ENCODE measurements around the gene MACROD2.
A peak's percentile ranks its signal among the peaks of the same experiment; 100 is the strongest.

The MACROD2 gene

DNA sequence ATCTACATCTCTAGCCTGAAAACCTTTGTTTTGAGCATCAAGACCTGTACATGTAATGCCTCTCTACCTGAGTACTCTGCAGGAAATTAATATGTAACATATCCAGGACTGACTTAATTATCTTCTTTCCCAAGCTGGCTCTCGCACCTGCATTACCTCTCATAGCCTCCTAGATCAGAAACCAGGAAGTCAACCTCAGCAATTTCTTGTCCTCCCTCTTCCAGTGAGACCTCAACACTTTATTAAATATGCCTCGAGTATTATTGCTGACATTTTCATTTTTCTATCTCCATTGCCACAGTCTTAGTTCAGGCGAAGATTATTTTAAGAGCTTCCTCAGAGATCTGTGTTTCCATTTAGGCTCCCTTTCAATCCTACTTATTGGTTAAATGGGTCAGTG is 69.0 kb downstream of the MACROD2 start:
- DNase-seq = no peak

DNA sequence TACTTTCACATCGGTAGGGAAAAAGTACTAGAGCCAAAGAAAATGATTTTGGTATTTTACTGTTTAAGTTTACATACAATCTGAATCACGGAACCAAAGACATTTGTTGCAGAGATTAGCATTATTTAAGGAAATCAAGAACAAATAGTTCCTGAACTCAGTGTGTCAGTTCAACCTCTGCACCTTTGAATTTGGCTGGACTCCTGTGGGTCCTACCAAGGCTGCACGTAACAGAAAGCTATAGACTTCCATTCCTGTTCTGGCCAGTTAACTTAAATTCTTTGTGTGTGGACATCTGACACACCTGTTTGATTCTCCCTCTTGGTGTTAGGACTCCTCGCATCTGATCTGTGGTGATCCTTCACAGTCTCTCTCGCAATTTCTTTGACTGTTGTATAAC is 69.6 kb downstream of the MACROD2 start:
- no peak for DNase-seq

DNA sequence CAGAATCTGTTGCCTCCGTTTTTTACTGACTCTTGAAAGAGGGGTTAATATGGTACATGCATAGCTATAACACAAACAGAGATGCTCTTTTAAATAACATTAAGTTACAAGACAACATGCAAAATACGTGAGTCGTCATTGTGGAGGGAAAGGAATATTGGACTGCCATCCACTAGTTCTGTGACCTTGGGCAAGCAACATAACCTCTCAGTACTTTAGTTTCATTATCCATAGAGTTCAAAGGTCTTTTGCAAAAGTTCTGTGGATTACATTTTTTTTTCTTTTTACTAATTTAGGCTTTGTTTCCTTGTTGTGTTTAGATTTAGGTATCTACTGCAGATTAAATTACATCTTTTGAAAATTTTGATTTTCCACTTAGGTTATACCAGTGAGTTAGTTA is 70.5 kb downstream of the MACROD2 start:
- DNase-seq = no peak

DNA sequence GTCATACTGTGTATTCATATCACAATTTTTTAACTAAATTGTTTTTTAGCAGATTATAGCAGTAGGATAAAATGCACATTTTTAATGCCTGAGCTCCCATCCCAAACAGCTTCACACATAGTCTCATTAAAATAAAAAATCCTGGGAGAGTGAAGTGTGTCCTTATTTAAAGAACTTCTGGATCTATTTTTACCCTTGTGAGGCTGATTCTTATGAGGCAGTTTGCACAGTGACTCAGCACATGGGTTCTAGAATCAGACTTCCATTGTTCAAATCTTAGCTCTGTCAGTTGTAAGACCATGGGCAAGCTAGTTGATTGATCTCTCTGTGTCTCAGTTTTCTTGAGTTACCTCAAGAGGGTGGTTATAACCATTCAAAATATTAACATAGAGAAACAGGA is 72.3 kb downstream of the MACROD2 start:
- DNase-seq = no peak

DNA sequence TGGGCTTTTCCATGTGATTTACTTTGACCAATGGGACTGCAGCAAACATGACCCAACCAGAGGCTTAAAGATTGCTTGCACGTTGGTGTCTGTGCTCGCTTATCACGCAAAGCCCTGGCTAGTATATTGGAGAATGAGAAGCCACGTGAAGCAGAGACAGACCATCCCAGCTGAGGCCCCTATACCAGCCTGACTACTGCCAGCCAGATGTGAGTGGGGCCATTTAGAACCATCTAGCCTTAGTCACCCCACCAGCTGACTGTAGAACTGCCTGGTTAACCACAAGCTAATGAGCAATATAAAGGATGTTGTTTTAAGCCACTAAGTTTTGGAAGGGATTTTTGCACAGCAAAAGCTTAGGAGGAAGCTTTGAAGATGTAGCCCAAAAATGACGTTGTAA is 74.5 kb downstream of the MACROD2 start:
- DNase-seq = no peak

DNA sequence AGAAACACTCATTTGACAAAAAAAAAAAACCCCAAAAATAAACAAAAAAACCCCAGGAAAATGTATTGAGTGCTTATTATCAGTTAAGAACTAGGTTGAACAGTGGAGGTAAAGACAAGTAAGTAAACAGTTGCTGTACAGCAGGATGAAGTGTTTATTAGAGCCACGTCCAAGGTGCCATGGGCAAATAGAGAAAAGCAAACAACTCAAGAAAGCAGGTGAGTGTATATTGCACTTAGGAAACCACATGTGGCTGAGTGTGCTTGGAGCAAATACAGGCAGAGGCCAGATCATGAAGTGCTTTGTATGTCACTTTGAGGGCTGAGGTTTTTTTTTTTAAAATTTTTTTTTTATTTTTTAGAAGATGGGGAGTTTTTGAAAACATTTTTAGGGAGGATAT is 98.3 kb downstream of the MACROD2 start:
- DNase-seq = no peak

DNA sequence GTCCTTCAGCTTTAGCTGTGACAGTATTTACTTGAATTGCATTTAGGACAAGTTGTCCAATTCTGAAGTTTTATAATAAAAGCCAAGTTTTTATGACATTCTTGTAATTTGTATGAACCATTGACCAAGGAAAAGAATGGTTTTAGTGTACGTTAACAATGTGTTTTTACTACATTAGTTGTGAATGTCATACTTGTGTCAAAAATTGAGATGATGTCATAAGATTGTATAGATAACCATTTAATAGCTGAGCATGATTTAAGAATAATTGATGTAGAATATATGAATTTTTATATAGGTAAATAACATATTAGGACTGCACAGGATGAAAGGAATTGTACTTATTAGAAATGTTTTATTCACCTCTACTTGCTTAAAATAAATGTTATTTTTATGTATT is 102.9 kb downstream of the MACROD2 start:
- no peak for DNase-seq

DNA sequence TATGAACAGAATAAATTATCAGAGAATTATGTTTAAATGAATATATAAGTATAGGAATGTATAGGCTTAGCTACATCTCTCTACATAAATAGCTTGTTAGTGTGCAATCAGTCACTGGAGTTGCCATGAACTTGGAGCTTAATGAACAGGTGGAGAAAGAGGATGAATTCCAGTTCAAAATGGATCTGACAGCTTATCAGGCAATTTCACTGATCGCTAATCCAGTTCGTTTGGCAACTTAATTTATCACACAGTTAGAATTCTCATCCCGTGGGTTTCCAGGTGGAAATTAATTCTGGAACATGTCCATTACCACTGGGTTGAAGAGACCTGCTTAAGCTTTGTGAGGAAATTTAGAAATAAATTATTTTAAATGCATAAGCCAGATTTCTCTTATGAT is 118.1 kb downstream of the MACROD2 start:
- DNase-seq = no peak

DNA sequence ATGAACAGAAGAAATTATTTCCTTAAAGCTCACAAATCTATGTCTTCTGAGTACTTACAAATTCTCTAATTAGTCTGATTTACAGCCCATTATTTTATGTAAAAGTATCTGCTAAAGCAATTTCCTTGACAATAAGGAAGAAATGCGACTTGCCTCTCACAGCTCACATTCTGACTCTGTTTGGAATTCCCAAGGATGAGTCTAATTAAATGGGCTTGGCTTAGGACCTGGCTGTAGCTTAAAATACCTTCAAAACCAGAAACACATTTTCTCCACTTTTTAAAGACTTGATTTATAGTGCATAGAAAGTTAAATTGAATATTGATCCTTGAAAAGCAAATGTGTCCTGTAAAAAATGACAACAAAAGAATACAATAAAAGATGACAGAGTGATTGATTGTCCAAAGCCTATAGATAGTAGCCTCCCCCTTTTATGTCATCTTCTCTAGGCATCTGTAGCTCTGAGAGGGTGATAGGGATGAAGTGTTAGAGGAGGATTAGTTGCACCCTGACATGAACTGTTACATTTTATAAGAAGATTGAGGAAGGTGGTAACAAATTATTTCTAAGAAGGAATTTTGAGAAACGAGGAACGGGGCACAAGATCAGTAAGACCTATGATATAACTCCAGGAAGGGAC is 118.9 kb downstream of the MACROD2 start:
- no peak for DNase-seq

DNA sequence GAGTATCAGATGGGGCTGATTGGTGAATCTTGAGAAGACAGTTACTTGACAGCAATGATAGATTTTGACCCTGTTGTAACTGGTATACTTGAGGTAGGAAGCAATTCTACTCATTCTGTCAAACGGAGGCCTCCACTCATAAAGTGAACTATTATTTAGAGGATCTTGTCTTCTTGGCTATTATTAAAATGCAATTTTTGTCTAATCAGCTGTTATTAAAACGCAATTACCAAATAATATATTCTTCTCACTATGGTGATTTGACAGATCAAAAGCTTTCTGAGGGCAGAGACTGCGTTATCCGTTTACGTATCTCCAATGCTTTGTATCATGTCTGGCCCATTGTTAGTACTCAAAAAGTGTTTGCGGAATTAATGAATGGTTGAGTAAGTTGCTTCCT is 120.7 kb downstream of the MACROD2 start:
- DNase-seq = no peak

DNA sequence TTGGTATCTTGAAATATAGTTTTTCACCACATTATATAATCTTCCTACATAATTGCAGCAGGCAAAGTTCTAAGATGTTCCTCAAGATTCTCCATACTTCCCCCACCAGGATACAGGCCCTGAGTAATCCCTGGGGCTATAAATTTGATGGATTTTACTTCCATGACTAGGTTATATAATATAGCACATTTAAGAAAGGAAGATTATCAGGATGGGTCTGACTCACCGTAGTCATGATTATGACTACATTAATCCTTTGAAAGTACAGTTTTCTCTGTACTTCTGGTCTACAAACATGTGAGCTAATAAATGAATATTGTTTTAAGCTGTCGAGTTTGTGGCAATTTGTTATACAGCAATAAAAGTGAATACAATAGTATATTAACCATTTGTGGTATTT is 122.5 kb downstream of the MACROD2 start:
- DNase-seq = no peak

DNA sequence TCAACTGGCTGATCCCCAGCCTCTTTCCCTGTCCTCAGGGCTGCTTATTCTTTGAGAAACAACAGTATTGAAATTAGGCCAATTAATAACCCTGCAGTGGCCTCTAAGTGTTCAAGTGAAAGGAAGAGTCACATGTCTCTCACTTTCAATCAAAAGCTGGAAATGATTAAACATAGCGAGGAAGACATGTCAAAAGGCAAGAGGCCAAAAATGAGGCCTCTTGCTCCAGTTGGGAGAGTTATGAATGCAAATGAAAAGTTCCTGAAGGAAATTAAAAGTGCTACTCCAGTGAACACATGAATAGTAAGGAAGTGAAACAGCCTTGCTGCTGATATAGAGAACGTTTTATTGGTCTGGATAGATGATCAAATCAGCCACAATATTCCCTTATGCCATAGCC is 131.5 kb downstream of the MACROD2 start:
- DNase-seq = no peak

DNA sequence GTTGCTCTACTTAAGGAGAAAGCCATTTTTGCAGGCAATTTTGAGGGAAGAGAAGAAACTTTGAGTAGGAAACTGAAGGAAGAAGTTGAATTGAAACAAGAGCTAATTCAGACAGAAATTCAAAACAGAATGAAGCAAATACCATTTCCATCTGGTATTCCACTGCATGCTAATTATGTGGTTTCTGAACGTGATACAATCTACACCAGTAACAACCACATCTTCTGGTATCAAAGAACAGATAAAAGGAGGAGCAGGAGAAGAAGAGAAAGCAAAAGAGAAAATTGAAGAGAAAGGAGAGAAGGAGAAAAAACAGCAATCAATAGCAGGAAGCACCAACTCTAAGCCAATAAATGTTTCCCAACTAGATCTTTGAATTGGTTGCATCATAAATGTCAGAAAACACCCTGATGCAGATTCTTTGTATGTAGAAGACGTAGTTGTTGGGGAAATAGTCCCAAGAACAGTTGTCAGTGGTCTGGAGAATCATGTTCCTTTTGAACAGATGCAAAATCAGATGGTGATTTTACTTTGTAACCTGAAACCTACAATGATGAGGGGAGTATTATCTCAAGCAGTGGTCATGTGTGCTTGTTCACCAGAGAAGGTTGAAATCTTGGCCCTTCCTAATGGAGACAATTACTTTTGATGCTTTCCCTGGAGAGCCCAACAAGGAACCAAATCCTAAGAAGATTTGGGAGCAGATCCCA is 132.4 kb downstream of the MACROD2 start:
- no peak for DNase-seq

DNA sequence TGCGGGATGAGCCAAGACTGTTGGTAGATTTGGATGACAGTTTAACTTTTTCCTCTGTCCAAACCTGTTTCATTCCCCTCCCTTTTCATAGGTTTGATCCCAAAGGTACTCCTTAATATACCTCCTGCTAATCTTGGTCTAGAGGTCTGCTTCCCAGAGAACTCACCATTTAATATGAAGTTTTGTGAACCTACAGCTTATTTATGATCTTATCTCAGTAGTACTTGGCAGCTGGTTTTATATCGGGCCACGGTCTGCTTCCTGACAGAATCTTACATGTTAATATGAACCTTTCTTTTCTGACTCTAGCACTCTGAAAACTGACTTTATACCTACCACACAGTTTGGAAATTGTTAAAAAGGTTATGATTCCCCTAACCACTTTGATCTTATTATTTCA is 138.7 kb downstream of the MACROD2 start:
- no peak for DNase-seq

DNA sequence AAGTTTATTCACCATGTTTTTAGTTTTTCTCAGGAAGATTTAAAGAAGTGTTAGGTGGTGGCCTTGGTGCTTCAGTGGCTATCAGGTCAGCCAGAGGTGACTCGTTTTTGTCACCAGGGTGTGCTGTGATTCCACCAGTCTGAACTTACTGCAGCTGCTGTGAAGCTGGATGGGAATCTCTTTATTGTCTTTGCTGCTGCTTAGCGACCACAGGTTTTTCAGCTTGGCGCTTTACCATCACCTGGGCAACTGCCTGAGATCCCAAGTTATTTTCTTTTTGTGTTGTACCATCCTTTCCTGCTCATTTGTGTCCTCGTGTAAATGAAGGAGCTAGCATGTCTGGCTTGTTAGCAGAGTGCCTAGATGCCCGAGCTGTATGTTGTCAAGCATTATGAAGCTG is 146.9 kb downstream of the MACROD2 start:
- DNase-seq = peak; percentile 63

DNA sequence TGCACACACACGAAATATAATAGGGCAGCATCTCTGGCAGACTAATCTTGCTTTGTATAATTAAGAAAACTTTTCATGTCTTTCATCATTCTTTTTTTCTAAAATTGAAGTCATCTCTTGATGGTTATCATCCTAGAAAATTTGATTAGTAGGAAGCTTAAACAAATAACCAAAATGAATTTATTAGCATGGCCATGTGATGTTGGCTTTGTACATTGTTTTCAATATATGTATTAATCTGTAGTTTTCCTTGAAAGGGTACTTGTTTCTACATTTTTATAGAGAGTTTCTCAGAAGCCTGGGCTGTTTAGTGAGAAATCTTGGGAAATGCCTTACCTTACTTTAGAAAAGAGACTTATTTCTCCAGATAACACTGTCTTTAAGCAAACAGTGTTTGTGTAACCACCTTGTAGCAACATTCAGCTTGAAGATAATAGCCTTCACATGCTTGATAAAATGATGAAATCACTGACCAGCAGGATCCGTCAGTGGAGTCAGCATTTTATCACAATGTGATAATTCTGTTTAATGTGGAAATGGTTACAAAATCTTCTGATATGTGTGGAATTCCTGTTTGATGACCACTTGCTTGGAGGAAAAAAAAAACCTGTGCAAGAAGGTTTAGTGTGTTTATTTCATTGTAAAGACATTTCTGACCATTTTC is 147.8 kb downstream of the MACROD2 start:
- no peak for DNase-seq

DNA sequence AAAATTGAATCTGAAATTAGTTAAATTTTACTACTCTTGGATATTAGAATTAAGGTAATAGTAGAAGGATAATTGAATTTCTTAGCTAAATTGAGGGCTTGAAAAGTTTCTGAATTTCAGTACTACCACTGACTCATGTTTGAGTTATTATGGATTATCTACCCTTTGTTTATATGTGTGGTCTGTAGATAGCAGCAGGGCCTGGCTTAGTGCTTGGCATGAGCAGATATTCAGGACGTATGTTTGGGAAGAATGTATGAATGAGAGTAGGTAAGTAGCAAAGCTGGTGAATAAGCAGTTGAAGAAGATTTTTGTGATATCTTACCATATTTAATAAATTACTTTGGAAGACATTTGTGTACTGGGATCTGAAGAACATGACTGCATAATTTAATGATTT is 152.7 kb downstream of the MACROD2 start:
- DNase-seq = no peak

DNA sequence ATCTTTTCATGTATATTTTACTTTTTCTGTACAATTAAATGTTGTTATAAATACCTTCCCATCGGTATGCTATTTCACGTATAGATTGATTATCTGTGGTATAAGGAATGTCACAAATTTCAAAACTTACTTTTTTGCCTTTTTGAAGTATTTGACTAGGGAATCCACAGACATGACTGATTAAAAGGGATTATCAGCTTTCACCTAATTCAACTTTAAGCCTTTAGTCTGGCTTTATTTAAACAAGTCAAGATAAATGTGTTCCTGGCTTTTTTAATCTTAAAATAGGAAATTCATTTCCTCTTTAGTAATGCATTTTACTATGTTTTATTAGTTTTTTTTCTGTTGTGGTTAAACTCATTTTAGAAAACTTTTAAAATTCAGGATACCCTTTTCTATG is 160.0 kb downstream of the MACROD2 start:
- no peak for DNase-seq

DNA sequence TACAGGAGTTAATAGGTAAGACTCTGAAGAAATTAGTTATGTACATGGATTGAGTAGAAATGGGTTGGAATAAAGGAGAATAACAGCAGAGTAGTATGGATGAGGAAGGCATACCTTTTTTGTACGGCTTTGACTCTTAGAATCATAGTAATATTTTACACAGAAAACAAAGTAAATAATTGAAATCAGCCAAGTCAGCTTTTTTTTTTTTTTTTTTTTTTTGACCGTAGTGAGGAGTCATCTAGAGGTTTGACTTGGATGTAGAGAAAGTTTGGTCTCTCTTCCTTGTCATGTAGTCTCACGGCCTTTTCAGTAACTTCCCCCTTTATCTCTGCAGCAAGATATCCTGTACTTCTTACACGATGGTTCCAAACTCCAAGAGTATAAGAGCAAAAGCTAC is 183.2 kb downstream of the MACROD2 start:
- no peak for DNase-seq

DNA sequence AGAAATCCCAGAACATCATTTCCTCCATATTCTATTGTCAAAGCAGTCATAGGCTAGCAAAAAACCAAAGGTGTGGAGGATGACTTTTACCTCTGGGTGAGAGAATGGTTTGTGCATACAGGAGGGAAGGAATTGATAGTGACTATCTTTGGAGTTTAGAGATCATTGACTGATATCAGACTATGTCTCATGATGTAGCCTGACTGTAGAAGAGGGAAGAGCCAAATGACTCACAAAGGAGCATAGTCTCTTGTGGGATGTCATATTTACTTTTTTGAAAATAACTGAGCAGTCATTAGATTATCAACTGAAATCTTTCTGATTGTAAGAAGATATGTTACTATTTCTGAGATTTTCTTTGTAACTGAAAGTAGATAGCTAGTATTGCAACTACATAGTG is 183.6 kb downstream of the MACROD2 start:
- no peak for DNase-seq

DNA sequence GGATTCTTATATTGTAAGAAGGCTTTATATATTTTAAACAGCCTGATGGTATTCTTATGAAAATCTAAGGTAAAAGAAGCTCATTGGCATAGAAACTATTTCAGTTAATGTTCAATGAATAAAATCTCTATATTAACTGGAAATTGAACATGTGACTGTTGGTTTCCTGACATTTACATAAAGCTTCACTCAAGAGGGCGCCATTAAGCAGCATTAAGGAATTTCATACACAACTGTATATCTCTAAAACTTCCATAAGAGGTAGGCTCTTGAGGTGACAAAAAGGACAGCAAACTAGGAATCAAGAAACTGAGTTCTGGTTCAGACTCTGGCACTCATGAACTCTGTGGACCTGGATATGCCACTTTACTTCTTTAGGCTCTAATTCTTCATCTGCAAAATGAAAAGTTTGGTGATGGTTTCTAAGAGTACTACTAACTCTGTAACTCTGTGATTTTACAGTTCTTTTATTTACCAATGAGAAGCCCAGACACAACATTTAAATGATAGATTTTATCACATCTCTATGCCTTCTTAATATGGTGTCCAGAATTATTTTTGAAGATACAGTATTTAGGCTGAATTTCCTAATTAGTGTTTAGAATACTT is 194.6 kb downstream of the MACROD2 start:
- DNase-seq = no peak

DNA sequence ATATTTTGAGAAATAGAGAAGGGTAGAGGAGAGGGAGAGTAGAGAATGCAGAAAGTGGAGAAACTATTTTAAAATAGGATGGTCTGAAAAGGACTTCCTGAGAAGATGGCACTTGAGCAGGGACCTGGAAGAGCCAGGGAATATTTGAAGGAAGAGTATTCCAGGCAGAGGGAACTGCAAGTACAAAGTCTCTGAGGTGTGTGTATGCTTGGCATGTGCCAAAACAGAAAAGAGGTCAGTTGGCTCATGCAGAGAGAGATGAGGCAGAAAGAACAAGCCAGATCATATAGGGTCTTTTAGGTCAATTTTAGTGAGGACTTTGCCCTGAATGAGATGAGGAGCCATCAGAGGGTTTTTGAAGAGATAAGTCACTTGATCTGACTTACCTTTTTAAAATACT is 196.2 kb downstream of the MACROD2 start:
- no peak for DNase-seq

DNA sequence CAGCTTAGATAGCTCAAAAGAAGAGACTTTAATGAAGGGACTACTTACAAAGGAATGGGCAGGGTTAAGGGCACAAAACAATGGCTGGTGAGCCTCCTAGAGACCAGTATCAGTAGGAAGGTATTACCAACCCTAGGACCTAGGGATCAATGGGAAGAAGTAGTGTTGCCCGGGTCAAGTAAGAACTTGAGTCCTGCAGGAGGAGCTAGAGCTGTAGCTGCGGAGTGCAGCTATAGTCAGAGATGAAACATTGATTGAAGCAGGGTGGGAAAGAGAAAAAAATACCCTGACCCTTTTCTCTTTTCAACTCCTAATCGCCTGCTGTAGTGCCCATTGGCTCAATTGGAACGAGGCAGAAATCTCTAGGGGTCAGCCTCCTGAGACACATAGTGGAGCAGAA is 198.1 kb downstream of the MACROD2 start:
- no peak for DNase-seq

DNA sequence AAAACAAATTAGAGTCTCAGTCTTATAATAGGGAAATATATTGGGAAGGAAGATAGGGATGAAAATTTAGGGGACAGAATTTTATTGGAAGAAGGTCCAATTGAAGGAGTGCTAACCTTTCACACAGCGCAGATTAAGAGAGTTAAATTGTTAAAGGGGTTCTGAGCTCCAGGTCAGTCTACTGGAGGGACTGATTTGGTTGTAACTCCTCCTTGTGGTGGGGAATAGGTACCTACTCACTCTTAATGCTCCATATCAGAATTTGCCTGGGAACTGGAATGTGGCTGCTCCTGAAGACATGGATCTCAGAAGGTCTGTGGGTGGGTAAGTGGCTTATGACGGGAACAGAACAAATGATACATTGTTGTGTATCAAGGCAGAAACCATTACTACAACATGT is 198.6 kb downstream of the MACROD2 start:
- no peak for DNase-seq

Data from right forelimb (tissue), 1 donor.